HG03135 (cell line): ENCODE measurements around the gene NUP107.

Experiments
- ATAC-seq: cut with Tn5 transposase; IDR thresholded peaks from one replicate; pipeline ENCODE4 v1.9.1; 2021; ENCODE audit warnings: mild to moderate bottlenecking, moderate library complexity; ENCODE audit not compliant: unreplicated experiment

NUP107 gene

DNA sequence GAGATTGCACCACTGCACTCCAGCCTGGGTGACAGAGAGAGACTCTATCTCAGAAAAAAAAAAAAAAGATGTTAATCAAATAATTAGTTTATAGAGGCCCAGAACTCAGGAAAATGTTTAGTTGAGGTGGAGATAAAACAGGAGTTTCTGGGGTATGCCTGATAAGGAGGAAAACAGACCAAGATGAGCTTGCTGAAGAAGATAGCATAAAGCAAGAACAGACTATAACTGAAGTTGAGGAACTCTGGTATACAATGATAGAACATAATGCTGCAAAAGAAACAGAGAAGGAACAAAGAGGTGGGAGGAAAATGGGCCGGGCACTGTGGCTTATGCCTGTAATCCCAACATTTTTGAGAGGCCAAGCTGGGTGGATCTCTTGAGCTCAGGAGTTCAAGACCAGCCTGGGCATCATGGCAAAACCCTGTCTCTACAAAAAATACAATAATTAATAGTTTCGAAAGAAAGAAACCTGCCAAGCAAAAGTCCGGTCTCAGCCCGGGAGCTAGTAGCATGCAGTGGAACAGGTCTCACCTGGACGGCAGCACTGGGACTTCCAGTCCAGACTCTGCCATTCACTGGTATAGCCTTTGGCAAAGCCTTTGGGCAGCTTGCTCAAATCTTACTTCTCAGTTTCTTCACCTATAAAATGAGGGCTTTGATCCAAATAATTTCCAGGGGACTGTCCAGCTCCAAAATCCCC, 84.6 kb downstream of the NUP107 start:
- no peak for ATAC-seq

DNA sequence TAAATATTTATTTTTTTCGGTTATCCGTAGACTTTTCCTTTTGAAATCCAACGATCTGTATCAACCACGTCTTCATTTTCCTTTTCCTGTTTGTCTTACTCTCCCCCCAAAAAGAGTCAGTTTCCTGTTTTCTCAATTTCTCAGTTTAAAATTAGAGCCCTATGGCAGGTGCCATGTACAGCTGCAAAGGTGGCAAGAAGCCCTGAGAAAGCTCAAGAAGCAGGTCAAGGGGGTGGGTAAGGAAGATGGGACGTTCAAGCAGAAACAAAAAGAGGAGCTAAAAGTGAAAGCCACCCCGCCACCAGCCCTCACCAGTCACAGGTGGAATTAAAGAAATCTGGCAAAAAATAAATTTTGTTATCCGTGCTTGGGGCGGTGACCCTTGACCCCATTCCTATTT, 85.9 kb downstream of the NUP107 start:
- no peak for ATAC-seq

GRCh38 chr12:68773582-68773981, 86.8 kb downstream of the NUP107 start:
- ATAC-seq = no peak

DNA sequence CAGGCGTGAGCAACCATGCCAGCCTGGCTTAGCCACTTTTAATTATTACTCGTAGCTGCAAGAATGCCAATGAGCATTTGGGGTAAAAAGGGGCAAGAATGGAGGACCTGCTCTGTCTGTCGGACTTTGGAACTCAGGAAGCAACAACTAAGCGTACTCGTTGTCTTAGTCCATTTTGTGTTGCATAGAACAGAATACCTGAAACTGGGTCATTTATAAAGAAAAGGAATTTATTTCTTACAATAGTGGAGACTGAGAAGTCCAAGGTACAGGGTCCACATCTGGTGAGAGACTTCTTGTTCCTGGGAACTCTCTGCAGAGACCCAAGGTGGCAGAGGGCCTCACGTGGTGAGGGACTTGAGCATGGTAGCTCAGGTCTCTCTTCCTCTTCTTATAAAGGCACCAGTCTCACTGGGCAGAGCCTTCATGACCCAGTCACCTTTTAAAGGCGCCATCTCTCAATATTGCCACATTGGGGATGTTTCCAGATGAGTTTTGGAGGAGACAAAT, 88.4 kb downstream of the NUP107 start:
- ATAC-seq = no peak

DNA sequence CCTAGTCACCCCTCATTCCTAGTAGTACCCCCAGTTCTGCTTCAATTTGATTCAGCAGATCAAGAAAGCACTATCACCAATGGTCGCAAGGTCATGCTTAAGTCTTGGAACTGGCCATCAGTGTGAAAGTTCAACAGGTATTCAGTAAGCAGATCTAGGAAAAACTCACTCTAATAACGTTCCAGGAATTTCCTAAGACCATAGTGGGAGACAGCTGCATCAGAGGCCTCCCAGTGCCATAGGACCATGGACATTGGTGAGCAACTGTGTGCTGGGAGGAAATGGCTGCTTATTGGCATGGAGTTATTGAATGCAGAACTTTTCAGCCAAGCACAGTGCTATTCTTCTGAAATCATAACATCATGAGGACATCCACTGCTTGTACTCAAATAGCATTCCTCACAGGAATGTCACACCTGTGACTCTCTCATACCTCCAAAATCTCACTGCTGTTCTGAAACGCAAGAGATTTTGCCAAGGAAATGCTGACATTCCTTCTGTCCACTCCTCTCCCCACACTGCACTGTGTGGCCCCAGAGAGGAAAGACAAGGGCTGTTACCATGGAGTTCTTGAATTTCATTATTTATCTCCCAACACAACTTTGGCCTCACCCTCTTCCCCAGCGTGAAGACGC, 90.3 kb downstream of the NUP107 start:
- no peak for ATAC-seq

- ATAC-seq = no peak
Measured at GRCh38 chr12:68779280-68779679, 92.5 kb downstream of the NUP107 start.

- no peak for ATAC-seq
Measured at GRCh38 chr12:68780731-68781130, 94.0 kb downstream of the NUP107 start.

DNA sequence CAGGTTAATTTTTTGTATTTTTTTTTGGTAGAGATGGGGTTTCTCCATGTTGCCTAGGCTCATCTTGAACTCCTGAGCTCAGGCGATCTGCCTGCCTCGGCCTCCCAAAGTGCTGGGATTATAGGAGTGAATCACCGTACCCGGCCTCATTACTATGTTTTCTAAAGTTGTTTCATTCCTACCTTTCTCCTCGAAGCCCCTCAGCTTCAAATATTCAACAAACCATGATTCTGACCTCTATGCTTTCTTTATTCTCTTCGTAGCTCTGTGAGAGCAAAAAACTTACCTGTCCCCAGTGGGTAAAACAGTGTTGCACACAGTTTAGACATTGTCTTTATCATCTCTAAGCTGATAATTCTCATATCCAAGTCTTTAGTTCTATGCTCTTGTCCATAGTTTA, 95.0 kb downstream of the NUP107 start:
- no peak for ATAC-seq

DNA sequence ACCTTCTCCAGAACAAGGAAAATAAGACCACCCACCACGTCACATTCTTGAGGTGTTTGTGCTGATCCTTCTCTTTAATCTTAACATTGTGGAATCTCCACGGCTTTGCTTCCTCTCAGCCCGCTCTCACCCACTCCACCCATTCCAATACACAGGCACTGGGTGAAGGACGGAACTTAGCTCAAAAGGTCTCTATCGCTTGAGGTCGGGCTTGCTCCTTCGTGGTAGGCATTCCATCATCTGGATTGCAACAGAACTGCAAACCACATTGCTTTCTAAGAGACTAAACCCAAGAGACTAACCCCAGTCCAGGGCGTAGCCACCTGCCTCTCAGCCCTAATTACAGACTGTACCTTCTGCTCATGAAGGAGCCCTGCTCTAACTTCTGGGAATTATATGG, 97.2 kb downstream of the NUP107 start:
- no peak for ATAC-seq

DNA sequence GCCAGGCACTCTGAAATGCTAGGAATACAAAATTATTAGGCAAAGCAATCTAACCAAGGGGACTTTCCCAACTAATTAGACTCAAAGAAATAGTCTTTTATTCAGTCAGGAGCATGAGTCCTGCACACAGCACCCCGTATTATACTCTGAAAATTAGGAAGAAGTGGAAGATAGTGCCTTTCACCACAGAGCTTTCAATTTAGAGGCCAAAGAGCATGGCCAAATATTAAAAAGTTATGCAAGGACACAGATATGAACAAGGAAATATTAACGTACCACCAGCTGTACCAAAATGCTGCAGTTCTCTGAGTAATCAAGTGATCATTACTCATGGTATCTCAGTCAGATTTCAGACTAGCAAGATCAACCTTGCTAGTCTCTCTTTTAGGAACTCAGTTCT, 98.6 kb downstream of the NUP107 start:
- no peak for ATAC-seq

- ATAC-seq = no peak
Measured at GRCh38 chr12:68785823-68786222, 99.0 kb downstream of the NUP107 start.

DNA sequence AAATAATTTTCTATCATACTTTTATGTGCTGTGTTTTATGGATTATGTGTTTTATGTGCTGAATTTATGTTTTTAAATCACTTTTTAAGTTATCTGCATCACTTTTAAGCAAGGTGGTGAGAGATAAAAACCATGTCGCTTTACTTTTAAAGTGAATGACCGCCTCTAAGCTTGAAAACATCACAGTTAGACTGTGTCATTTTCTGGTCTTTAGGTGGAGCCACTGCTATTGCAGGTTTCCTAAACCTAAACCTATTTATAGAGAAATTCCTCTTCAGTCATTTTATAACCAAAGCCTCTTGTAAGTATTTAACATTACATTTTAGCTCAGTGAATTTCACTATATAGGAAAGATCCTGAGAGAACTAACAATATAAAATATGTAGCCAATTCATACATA, 100.2 kb downstream of the NUP107 start:
- ATAC-seq = no peak

DNA sequence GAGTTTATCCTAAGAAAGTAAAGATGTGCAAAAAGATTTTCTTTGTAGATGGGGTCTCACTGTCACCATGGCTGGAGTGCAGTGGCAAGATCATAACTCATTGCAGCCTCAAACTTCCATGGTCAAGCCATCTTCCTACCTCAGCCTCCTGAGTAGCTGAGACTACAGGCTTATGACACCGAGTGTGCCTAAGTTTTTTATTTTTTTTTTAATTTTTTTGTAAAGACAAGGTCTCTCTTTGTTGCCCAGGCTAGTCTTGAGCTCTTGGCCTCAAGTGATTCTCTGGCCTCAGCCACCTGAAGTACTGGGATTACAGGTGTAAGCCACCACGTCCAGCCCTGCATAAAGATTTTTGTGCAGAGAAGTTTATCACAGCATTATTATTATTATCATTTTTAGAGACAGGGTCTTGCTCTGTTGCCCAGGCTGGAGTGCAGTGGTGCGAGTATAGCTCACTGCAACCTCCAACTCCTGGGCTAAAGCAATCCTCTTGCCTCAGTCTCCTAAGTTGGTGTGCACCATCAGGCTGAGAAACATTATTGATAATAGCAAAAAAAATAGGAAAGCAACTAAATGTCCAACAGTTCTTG, 101.9 kb downstream of the NUP107 start:
- no peak for ATAC-seq

- ATAC-seq = no peak
Measured at GRCh38 chr12:68789144-68789878, 102.5 kb downstream of the NUP107 start.

DNA sequence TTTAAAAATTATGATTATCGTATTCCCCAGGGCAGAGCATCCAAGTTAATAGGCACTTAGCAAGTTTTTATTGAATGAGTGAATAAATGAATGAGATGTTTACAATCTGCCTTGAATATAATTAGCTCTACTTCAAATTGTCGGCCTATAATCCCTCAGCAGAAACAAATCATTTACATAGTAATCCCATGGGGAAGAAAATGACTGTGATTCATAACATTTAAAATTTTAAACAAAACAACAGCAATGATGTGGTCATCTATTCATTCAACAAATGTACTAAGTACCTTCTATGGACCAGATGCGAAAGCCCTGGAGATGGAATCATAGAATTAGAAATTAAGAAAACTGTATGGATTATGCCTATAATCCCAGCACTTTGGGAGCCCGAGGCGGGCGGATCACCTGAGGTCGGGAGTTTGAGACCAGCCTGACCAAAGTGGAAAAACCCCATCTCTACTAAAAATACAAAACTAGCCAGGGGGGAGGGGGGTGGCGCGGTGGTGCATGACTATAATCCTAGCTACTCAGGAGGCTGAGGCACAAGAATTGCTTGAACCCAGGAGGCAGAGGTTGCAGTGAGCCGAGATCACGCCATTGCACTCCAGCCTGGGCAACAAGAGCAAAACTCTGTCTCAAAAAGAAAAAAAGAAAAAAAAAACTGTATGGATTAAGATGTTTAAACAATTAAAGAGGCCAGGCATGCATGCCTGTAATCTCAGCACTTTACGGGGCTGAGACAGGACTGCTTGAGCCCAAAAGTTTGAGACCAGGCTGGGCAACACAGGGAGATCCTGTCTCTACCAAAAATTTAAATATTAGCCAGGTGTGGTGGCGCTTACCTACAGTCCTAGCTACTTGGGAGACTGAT, 103.5 kb downstream of the NUP107 start:
- no peak for ATAC-seq

- no peak for ATAC-seq
Measured at GRCh38 chr12:68790952-68791234, 104.1 kb downstream of the NUP107 start.

DNA sequence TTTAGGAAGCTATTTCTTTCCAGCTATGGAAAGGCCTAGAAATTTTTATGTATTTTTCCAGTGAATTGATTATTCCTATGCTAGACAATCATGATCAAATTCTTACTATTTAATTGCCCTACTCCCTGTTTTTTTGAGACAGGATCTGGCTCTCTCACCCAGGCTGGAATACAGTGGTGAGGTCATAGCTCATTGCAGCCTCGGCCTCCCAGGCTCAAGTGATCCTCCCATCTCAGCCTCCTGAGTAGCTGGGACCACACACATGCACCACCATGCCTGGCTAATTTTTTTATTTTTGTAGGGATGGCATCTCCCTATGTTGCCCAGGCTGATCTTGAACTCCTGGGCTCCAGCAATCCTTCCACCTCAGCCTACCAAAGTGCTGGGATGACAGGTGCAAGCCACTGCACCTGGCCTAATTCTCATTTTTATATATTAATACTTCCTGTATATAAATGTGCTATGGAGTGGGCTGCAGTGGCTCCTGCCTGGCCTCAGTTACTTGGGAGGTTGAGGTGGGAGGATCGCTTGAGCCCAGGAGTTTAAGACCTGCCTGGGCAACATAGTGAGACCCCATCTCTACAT, 105.2 kb downstream of the NUP107 start:
- no peak for ATAC-seq

DNA sequence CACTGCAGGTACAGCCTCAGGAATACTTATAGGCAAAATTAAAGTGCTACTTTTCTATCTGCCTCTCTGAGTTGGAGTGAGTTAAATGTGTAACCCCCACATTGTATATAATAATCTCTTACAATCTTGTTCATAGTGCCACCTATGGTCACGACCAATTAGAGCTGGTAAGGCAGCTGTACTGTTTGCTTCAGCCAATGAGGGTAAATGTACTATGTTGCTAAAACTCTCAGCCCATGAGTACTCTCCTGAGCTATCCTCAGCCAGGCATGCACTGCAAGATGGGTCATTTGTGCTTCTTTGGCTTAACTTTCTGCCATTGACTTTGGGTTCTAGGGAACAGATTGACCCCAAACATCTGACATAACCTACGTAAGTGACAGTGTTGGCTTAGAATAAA, 106.2 kb downstream of the NUP107 start:
- ATAC-seq = peak; percentile 95

GRCh38 chr12:68793436-68793835, 106.7 kb downstream of the NUP107 start:
- no peak for ATAC-seq

- ATAC-seq = no peak
Measured at GRCh38 chr12:68793975-68794652, 107.3 kb downstream of the NUP107 start.
